ENCODE measurements around the gene RASSF1.

Gene RASSF1

DNA sequence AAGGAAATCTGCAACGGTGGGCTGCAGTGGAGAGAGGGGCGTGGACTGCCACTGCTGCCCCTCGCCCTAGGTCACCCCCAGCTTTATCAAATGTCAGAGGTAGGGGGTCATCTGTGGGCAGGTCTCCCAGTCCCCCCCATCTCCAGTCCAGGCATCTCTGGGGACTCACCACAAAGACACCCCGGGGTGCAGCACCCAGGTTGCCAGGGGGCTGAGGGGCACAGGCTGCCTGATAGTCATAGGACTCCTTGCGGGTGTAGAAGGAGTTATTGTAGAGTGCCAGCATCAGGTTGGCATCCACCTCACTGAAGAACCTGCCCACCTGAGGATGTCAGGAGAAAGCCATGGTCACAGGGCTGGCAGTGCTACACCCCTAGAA lies 25.2 kb upstream of the RASSF1 start:
- H3K9ac ChIP-seq (ENCODE audit: low read depth, low read length, poor library complexity, severe bottlenecking): no peak overlapping the region
- H2AFZ ChIP-seq (ENCODE audit: low read length): peak overlapping the region; percentile 32; the same call in 1 of the 2 replicates
- H3K27me3 ChIP-seq (ENCODE audit: insufficient read depth, low read length, poor library complexity, severe bottlenecking): no peaks in the 10 kb centered on the region
- no peaks in the 10 kb centered on the region for H3F3A ChIP-seq (ENCODE audit: low read depth)
- no peaks in the 10 kb centered on the region for H3K9me2 ChIP-seq (replicated peaks; ENCODE audit: low read depth, low read length)
- H3K4me3 ChIP-seq (ENCODE audit: low read length, poor library complexity, severe bottlenecking): peak overlapping the region; percentile 65
- TF ChIP-seq, protein P1, sequence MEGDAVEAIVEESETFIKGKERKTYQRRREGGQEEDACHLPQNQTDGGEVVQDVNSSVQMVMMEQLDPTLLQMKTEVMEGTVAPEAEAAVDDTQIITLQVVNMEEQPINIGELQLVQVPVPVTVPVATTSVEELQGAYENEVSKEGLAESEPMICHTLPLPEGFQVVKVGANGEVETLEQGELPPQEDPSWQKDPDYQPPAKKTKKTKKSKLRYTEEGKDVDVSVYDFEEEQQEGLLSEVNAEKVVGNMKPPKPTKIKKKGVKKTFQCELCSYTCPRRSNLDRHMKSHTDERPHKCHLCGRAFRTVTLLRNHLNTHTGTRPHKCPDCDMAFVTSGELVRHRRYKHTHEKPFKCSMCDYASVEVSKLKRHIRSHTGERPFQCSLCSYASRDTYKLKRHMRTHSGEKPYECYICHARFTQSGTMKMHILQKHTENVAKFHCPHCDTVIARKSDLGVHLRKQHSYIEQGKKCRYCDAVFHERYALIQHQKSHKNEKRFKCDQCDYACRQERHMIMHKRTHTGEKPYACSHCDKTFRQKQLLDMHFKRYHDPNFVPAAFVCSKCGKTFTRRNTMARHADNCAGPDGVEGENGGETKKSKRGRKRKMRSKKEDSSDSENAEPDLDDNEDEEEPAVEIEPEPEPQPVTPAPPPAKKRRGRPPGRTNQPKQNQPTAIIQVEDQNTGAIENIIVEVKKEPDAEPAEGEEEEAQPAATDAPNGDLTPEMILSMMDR (conservative IDR thresholded peaks at IDR 0.05; ENCODE audit: low read length): no peak
- TF ChIP-seq EZH2phosphoT487 (IDR thresholded peaks at IDR 0.05; ENCODE audit: borderline replicate concordance): no peak
- no peaks in the 10 kb centered on the region for H3K9me3 ChIP-seq (ENCODE audit: insufficient read depth, low read depth, low read length)
- H3K36me3 ChIP-seq (ENCODE audit: insufficient read depth, low read length): no peaks in the 10 kb centered on the region
- H3K4me2 ChIP-seq (ENCODE audit: low read depth, low read length, poor library complexity, severe bottlenecking): peak overlapping the region; percentile 49
- H3K79me2 ChIP-seq (ENCODE audit: insufficient read depth, low read length): no peaks in the 10 kb centered on the region
- H3K4me1 ChIP-seq (ENCODE audit: insufficient read depth, low read length, poor library complexity, severe bottlenecking): no peaks in the 10 kb centered on the region
- H4K20me1 ChIP-seq (ENCODE audit: insufficient read depth, low read length, poor library complexity, severe bottlenecking): no peaks in the 10 kb centered on the region

DNA sequence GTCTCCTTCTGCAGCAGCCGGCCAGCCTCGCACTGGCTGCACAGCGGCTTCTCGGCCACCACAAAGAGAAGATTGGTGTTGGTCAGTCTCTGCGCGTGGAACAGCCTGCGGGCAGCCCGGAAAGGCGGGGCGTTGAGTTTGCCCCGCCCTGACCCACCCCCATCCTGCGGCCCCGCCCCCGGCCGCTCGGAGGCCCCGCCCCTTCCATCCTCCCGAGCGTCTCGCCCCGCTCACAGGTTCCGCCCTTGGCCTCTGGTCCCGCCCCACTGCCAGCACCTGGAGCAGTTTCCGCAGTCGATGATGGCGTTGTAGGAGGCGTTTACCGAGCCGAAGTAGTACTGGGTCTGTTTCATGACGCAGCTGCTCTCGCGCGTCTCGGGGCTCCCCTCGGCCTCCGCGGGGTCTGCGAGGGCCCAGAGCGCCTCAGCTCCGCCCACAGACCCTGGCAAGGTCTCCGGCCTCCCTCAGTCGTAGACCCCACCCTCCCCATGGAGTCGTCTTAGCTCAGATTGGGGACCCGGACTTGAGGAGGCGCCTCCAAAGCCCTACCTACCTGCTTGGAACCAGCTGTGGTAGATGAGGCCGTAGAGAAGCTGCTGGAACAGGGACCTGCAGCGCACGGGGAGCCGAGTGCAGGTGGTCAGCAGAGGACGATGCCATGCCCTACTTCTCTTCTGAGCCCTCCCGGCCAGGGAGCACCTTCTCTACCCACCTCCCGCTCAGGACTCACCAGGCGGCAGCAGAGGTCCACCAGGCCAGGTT lies 24.6 kb upstream of the RASSF1 start:
- Histone ChIP-seq H3K4me1 (ENCODE audit: insufficient read depth, low read length, poor library complexity, severe bottlenecking) (no peaks in the 10 kb centered on the region), H3K79me2 (ENCODE audit: insufficient read depth, low read length) (no peaks in the 10 kb centered on the region), H3K9ac (ENCODE audit: low read depth, low read length, poor library complexity, severe bottlenecking) (no peak overlapping the region), H3K4me2 (ENCODE audit: low read depth, low read length, poor library complexity, severe bottlenecking) (peak overlapping the region; percentile 49), H3K9me2 (replicated peaks; ENCODE audit: low read depth, low read length) (no peaks in the 10 kb centered on the region), H3K9me3 (ENCODE audit: insufficient read depth, low read depth, low read length) (no peaks in the 10 kb centered on the region), H2AFZ (ENCODE audit: low read length) (peak overlapping the region; percentile 32; the same call in 1 of the 2 replicates), H4K20me1 (ENCODE audit: insufficient read depth, low read length, poor library complexity, severe bottlenecking) (no peaks in the 10 kb centered on the region), H3F3A (ENCODE audit: low read depth) (no peaks in the 10 kb centered on the region), H3K4me3 (ENCODE audit: low read length, poor library complexity, severe bottlenecking) (peak overlapping the region; percentile 65), H3K36me3 (ENCODE audit: insufficient read depth, low read length) (no peaks in the 10 kb centered on the region), H3K27me3 (ENCODE audit: insufficient read depth, low read length, poor library complexity, severe bottlenecking) (no peaks in the 10 kb centered on the region)
- TF ChIP-seq, protein P1 (conservative IDR thresholded peaks at IDR 0.05; ENCODE audit: low read length): no peak
- TF ChIP-seq EZH2phosphoT487 (IDR thresholded peaks at IDR 0.05; ENCODE audit: borderline replicate concordance): no peak

DNA sequence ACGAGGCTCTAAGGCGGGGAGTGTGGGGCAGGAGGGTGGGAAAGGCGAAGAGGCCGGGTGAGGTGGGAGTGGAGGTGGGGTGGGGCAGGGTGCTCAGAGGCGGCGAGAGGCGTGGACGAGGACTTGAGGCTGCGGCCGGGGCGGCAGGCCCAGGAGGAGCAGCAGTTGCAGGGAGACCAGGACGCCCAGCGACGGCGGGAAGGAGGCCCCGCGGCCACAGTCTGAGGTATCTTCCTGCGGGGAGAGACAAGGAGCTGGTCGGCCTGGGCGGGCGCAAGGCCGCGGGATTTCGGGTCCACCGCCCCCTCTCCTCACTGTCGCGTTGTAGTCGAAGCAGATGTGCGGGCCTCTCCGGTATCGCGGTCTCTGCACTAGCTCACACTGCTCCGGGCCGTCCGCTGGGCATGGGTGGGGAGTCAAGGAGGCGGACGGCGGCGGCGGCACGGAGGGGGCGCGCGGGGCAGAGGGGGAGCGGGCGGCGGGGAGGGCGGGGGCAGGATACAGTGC lies 24.0 kb upstream of the RASSF1 start:
- Histone ChIP-seq H3K36me3 (ENCODE audit: insufficient read depth, low read length) (no peaks in the 10 kb centered on the region), H2AFZ (ENCODE audit: low read length) (no peak overlapping the region), H3K4me1 (ENCODE audit: insufficient read depth, low read length, poor library complexity, severe bottlenecking) (peaks cover 3% of the 10 kb centered on the region), H3K9me3 (ENCODE audit: insufficient read depth, low read depth, low read length) (no peaks in the 10 kb centered on the region), H3K4me3 (ENCODE audit: low read length, poor library complexity, severe bottlenecking) (no peak overlapping the region), H3K9ac (ENCODE audit: low read depth, low read length, poor library complexity, severe bottlenecking) (no peak overlapping the region), H3K27me3 (ENCODE audit: insufficient read depth, low read length, poor library complexity, severe bottlenecking) (no peaks in the 10 kb centered on the region), H3K9me2 (replicated peaks; ENCODE audit: low read depth, low read length) (no peaks in the 10 kb centered on the region), H3F3A (ENCODE audit: low read depth) (no peaks in the 10 kb centered on the region), H3K4me2 (ENCODE audit: low read depth, low read length, poor library complexity, severe bottlenecking) (no peak overlapping the region), H3K79me2 (ENCODE audit: insufficient read depth, low read length) (no peaks in the 10 kb centered on the region), H4K20me1 (ENCODE audit: insufficient read depth, low read length, poor library complexity, severe bottlenecking) (no peaks in the 10 kb centered on the region)
- TF ChIP-seq, protein P1 (conservative IDR thresholded peaks at IDR 0.05; ENCODE audit: low read length): no peak
- TF ChIP-seq EZH2phosphoT487 (IDR thresholded peaks at IDR 0.05; ENCODE audit: borderline replicate concordance): no peak

Data from Loucy (cell line).